Hematopoietic multipotent progenitor cell treated with erythropoietin and hydrocortisone succinate and interleukin-3 and kit ligand, for 6 days (in vitro differentiated cells): Measurements from ENCODE around the gene TAS2R41.
"Not testable (repeated sequence)": the region's sequence is repeated elsewhere in the genome, so short reads cannot be mapped to it uniquely, and the experiment has no call there.

Source experiments
- DNase-seq: peaks from one replicate; pipeline ENCODE4 v3.0.0-alpha.2; 2015

Gene TAS2R41

GRCh38 chr7:143522309-143522916 is 44.7 kb downstream of the TAS2R41 start:
- not testable (repeated sequence) for DNase-seq
